Measurements from ENCODE around the gene BCAN.

The BCAN gene

DNA sequence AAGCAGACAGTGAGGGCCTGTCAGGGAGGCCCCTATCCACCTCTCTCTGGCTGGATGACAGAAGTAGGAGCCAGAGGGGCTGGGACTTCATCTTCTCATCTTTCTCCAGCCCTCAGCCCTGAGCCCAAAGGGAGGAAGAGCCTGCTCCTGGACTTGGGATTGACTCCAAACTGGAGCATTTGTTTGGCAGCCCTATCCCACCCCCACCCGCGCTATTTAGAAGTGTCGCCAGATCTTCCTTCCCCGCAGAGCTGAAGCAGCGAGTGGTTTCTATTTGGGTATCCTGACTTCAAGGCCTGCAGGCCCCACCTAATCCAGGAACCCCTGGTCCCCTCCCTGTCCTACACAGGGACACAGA is 25.7 kb downstream of the BCAN start:
- H3K9me3 ChIP-seq (ENCODE audit: control insufficient read depth, low read length): no peaks in the 10 kb centered on the region

DNA sequence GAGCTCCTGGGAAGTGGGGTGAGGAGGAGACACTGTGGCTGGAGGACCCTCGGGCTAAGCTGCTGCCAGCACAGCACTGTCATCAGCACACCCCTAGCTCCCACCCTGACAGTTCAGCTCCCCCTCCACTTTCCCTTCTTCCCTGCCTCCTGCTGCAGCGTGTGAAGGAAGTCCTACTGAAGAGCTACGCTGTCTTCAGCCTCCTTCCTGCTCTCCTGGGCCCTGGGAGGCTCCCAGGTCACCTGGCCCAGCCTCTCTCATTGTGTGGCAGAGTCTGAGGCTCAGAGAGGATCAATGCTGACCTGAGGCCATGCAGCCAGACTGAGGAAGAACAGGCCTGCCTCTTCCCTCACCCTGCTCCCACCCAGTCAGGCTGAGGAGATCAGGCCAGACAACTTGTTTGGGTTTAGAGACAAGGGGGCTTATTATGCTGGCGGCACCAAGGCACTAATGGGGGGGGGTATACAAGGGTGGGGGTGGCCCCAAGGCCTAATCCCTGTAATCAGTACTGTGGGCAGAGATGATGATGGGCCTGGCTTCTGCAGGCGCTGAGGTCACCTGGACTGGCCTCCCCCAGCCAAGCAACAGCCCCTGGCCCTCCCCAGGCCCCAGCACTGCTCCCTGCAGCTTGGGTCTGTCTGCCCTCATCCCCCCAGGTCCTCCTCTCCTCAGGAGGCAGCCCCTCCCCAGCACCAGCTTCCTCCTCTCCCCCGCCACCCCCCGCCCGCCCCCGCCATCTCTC is 26.2 kb downstream of the BCAN start:
- peaks cover 23% of the 10 kb centered on the region for H3K36me3 ChIP-seq (ENCODE audit: control insufficient read depth, insufficient read depth, low read length)
- no peak overlapping the region for H3K27ac ChIP-seq (ENCODE audit: insufficient read depth, low read depth, low read length, poor library complexity, severe bottlenecking)
- no peak overlapping the region for H3K4me3 ChIP-seq (ENCODE audit: insufficient read depth, low read depth, low read length)
- no peaks in the 10 kb centered on the region for H3K27me3 ChIP-seq (ENCODE audit: control insufficient read depth, insufficient read depth, low read length, poor library complexity, severe bottlenecking)
- H3K9me3 ChIP-seq (ENCODE audit: control insufficient read depth, low read length): no peaks in the 10 kb centered on the region
- WGBS, 2 experiments: 42 to 46% methylated on average over 5 to 8 of the region's 9 CpGs
- peaks cover 78% of the 10 kb centered on the region for H3K4me1 ChIP-seq (ENCODE audit: control insufficient read depth, insufficient read depth, low read length)

More for the DNA sequence above, 25.7 kb downstream of the BCAN start:
- Histone ChIP-seq H3K4me3 (ENCODE audit: insufficient read depth, low read depth, low read length) (no peak overlapping the region), H3K36me3 (ENCODE audit: control insufficient read depth, insufficient read depth, low read length) (peaks cover 17% of the 10 kb centered on the region), H3K27me3 (ENCODE audit: control insufficient read depth, insufficient read depth, low read length, poor library complexity, severe bottlenecking) (no peaks in the 10 kb centered on the region), H3K27ac (ENCODE audit: insufficient read depth, low read depth, low read length, poor library complexity, severe bottlenecking) (no peak overlapping the region), H3K4me1 (ENCODE audit: control insufficient read depth, insufficient read depth, low read length) (peaks cover 78% of the 10 kb centered on the region)
- WGBS, 2 experiments: 46 to 47% methylated on average over 5 of the region's 5 CpGs

DNA sequence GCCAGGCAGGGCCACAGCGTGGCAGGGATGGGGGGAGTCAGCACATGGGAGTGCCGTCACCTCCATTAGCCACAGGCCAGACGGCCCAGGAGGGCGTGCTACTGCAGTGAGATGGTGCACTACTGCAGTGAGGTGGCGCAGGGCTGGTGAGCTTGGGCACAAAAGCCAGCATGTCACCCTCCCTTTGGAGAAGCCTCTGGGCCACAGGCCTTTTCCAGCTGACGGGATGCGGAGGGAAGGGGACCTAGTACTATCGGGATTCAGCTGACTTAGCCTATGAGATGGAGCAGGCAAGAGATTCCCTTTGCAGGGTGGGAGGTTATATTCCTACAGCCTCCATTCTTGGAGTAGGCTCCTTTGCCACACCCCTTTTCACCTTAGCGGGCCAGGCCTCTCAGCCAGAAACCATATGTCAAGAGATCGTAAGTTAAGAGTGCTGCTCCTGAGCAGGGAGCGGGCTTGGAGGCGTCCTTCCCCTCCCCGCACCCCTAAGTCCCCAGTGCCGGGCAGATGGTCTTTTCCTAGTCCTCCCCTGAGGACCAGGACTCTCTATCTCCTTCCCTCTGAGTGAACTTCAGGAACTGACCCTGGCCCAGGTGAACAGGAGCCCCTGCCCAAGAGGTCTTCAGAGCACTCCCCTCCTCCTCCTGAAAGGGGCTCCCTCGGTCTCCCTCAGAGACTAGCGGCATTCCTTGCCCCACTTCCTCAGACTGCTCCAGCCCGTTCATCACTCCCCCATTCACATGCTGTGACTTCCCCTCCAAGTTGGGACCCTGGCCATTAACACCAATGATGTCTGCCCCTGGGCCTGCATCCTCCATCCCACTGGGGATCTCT is 27.1 kb downstream of the BCAN start:
- H3K9me3 ChIP-seq (ENCODE audit: control insufficient read depth, low read length): no peaks in the 10 kb centered on the region
- peaks cover 73% of the 10 kb centered on the region for H3K4me1 ChIP-seq (ENCODE audit: control insufficient read depth, insufficient read depth, low read length)
- 37% methylated on average over 17 of the region's 17 CpGs for WGBS, 2 experiments

DNA sequence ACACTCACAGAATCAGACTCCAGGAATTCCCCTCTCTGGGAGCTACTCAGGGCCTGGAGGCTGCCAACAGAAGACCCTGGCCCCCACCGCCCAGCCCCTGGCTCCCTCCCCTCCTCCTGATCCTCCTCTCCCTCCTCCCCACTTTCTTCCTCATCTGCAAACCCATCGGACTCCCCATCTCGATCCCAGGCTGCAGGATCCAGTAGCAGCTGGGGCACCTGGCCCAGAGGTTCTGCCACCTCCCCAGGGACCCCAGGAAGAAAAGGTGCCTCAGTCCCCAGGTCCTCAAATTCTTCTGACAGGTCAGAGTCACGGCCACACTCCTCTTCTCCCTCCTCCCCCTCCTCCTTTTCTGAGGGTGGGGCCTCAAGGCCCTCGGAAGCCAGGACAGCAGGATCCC is 27.9 kb downstream of the BCAN start:
- Histone ChIP-seq H3K4me1 (ENCODE audit: control insufficient read depth, insufficient read depth, low read length) (peaks cover 73% of the 10 kb centered on the region), H3K27ac (ENCODE audit: insufficient read depth, low read depth, low read length, poor library complexity, severe bottlenecking) (no peak overlapping the region), H3K27me3 (ENCODE audit: control insufficient read depth, insufficient read depth, low read length, poor library complexity, severe bottlenecking) (no peaks in the 10 kb centered on the region), H3K36me3 (ENCODE audit: control insufficient read depth, insufficient read depth, low read length) (peaks cover 25% of the 10 kb centered on the region), H3K9me3 (ENCODE audit: control insufficient read depth, low read length) (no peaks in the 10 kb centered on the region), H3K4me3 (ENCODE audit: insufficient read depth, low read depth, low read length) (no peak overlapping the region)
- 43 to 54% methylated on average over 5 of the region's 5 CpGs for WGBS, 2 experiments

More for the DNA sequence above, 27.1 kb downstream of the BCAN start:
- no peaks in the 10 kb centered on the region for H3K27me3 ChIP-seq (ENCODE audit: control insufficient read depth, insufficient read depth, low read length, poor library complexity, severe bottlenecking)
- H3K36me3 ChIP-seq (ENCODE audit: control insufficient read depth, insufficient read depth, low read length): peaks cover 25% of the 10 kb centered on the region
- no peak overlapping the region for H3K4me3 ChIP-seq (ENCODE audit: insufficient read depth, low read depth, low read length)
- peak overlapping the region; percentile 38 for H3K27ac ChIP-seq (ENCODE audit: insufficient read depth, low read depth, low read length, poor library complexity, severe bottlenecking)

DNA sequence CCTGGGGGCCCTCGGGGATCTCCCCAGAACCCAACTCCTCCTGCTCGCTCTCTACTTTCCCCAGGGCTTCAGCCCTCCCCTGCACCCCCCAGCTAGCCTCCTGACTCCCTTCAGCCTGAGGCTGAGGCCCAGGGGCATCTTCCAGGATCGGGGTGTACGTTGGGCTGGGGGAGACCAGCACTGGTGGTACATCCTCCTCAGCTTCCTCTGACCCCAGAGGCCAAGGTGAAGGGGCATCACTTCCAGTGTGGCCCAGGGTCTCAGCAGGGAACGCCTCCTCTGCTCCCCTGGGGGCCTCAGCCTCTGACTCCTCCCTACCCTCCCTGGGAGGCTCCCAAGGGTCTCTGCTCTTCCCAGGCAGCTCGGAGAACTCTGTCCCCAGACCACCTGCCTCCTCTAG is 28.4 kb downstream of the BCAN start:
- H3K4me1 ChIP-seq (ENCODE audit: control insufficient read depth, insufficient read depth, low read length): peaks cover 67% of the 10 kb centered on the region
- no peaks in the 10 kb centered on the region for H3K27me3 ChIP-seq (ENCODE audit: control insufficient read depth, insufficient read depth, low read length, poor library complexity, severe bottlenecking)
- 84 to 85% methylated on average over 6 of the region's 6 CpGs for WGBS, 2 experiments
- no peak overlapping the region for H3K4me3 ChIP-seq (ENCODE audit: insufficient read depth, low read depth, low read length)
- no peak overlapping the region for H3K27ac ChIP-seq (ENCODE audit: insufficient read depth, low read depth, low read length, poor library complexity, severe bottlenecking)
- H3K9me3 ChIP-seq (ENCODE audit: control insufficient read depth, low read length): no peaks in the 10 kb centered on the region
- H3K36me3 ChIP-seq (ENCODE audit: control insufficient read depth, insufficient read depth, low read length): peaks cover 25% of the 10 kb centered on the region

DNA sequence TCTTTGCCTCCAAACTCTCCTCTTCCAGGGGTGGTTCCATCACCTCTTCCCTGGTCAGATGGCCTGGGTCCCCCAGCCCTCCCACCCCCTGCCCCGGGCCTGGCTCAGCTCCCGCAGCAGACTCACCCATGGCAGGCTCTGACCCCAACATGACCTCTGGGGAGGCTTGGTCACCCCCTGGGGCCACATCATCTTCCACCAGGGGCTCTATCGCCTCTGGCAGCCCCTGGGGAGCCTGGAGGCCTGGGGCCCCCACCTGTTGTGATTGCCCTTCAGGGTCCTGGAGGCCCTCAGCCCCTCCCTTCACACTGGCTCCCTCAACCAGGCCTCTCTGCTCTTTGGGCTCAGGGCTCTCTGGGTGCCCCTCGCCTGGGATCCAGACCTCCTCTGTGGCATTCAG is 28.9 kb downstream of the BCAN start:
- Histone ChIP-seq H3K9me3 (ENCODE audit: control insufficient read depth, low read length) (no peaks in the 10 kb centered on the region), H3K36me3 (ENCODE audit: control insufficient read depth, insufficient read depth, low read length) (peaks cover 25% of the 10 kb centered on the region), H3K27ac (ENCODE audit: insufficient read depth, low read depth, low read length, poor library complexity, severe bottlenecking) (no peak overlapping the region), H3K27me3 (ENCODE audit: control insufficient read depth, insufficient read depth, low read length, poor library complexity, severe bottlenecking) (no peaks in the 10 kb centered on the region), H3K4me3 (ENCODE audit: insufficient read depth, low read depth, low read length) (no peak overlapping the region), H3K4me1 (ENCODE audit: control insufficient read depth, insufficient read depth, low read length) (peaks cover 63% of the 10 kb centered on the region)
- WGBS, 2 experiments: 66 to 68% methylated on average over 4 of the region's 4 CpGs

DNA sequence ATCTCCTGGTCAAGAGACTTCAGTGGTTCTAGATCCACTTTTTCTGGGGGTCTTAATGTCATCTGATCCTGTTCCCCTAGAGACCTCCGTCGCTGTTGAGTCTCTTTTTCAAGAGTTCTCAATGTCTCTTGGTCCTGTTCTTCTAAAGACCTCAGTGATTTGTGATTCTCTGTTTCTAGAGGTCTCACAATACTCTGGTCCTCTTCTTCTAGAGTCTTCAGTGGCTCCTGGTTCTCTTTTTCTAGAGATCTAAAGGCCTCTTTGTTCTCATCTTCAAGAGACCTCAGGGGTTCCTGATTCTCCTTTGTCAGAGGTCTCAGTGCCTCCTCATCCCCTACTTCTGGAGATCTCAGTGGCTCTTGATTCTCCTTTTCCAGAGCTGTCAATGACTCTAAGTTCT is 29.9 kb downstream of the BCAN start:
- Histone ChIP-seq H3K4me1 (ENCODE audit: control insufficient read depth, insufficient read depth, low read length) (peaks cover 58% of the 10 kb centered on the region), H3K27ac (ENCODE audit: insufficient read depth, low read depth, low read length, poor library complexity, severe bottlenecking) (no peak overlapping the region), H3K27me3 (ENCODE audit: control insufficient read depth, insufficient read depth, low read length, poor library complexity, severe bottlenecking) (no peaks in the 10 kb centered on the region), H3K4me3 (ENCODE audit: insufficient read depth, low read depth, low read length) (no peak overlapping the region), H3K36me3 (ENCODE audit: control insufficient read depth, insufficient read depth, low read length) (peaks cover 25% of the 10 kb centered on the region), H3K9me3 (ENCODE audit: control insufficient read depth, low read length) (no peaks in the 10 kb centered on the region)
- WGBS, 2 experiments: 93 to 98% methylated on average over 2 of the region's 2 CpGs

DNA sequence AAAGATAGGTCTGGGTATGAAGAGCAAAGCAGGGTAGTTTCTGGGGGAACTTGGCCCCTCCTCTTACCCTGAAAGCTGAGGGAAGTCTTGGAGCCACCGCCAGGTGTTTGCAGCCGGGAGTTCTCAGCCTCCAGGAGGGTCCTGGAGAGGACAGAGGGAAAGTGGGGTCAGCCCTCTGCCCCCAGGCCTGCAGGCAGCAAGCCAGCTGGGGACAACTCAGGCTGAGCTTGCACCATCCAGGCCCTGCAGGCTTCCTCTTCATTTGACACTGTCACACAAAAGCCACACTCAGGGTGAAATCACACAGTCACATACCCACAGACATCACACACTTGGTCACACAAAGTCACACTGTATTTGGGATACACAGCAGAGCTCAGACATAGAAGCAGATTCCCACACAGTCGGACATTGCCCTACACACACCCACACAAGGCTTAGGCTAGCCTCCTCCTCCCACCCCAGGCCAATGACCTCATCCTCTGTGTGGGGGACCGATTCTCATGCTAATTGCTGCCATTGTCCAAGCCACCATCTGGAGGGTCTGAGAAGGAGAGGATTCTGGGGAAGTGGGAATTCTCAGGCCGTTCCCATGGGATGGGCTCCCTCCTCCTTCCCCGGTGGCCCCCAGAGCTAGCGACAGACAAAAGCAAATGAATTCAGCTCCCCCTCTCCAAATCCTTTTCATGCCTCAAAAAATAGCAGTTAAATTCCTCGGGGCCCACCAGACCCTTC is 31.6 kb downstream of the BCAN start:
- 2% methylated on average over 8 of the region's 8 CpGs for WGBS, 2 experiments
- H3K36me3 ChIP-seq (ENCODE audit: control insufficient read depth, insufficient read depth, low read length): peaks cover 25% of the 10 kb centered on the region
- H3K4me1 ChIP-seq (ENCODE audit: control insufficient read depth, insufficient read depth, low read length): peaks cover 52% of the 10 kb centered on the region
- peaks cover 3% of the 10 kb centered on the region for H3K27me3 ChIP-seq (ENCODE audit: control insufficient read depth, insufficient read depth, low read length, poor library complexity, severe bottlenecking)
- H3K27ac ChIP-seq (ENCODE audit: insufficient read depth, low read depth, low read length, poor library complexity, severe bottlenecking): peak overlapping the region; percentile 98
- H3K4me3 ChIP-seq (ENCODE audit: insufficient read depth, low read depth, low read length): peak overlapping the region; percentile 95
- no peaks in the 10 kb centered on the region for H3K9me3 ChIP-seq (ENCODE audit: control insufficient read depth, low read length)

DNA sequence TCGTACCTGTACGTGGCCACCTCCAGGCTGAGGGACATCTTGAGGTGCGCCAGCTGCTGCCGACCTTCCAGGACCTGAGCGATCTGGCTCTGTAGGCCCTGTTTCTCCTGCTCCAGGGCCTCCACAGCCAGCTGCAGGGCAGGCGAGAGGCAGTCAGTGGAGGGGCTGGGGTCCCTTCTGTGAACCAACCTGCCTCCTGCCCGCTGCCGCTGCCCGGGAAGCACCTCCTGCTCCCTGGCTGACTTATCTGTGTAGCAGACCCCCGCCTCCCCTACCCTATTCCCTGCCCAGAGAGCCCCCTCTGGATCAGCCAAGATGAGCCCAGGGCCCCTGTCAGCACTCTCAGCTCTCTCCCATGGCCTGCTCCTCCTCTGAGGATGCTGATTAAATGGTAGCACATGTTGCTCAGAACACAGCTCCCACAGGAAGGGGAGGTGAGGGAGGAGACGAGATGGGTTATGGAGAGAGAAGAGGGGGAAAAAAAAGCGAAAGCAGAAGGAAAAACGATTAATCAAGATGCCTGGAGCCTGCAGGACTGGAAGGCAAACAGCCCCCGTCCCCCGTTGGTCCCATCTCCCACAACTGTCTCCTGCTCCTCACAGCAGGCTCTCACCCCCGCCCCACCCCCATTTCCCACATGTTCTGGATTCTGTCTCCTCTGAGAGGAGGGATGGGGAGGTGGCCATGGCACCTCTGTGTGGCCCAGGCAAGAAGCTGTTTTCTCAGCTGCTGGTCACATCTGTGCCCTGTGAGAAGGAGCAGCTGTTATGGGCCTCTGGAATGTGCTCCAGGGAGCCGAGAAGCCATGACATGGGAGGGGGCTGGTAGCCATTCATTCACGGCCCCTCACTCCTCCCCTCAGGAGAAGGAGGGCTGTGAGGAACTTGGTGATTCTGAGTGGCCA is 33.5 kb downstream of the BCAN start:
- peak overlapping the region; percentile 80 for H3K27ac ChIP-seq (ENCODE audit: insufficient read depth, low read depth, low read length, poor library complexity, severe bottlenecking)
- peaks cover 7% of the 10 kb centered on the region for H3K27me3 ChIP-seq (ENCODE audit: control insufficient read depth, insufficient read depth, low read length, poor library complexity, severe bottlenecking)
- H3K4me1 ChIP-seq (ENCODE audit: control insufficient read depth, insufficient read depth, low read length): peaks cover 33% of the 10 kb centered on the region
- H3K36me3 ChIP-seq (ENCODE audit: control insufficient read depth, insufficient read depth, low read length): peaks cover 25% of the 10 kb centered on the region
- WGBS, 2 experiments: 26 to 32% methylated on average over 18 of the region's 18 CpGs
- H3K4me3 ChIP-seq (ENCODE audit: insufficient read depth, low read depth, low read length): peak overlapping the region; percentile 95
- H3K9me3 ChIP-seq (ENCODE audit: control insufficient read depth, low read length): no peaks in the 10 kb centered on the region
